ENCODE data around the gene ZBTB7C. TPM values are rescaled to one million over a fixed set of nuclear protein-coding genes. Genes with fewer than 3 reads are reported as not detected.

Gene ZBTB7C
- total and polyA plus RNA-seq, 4 experiments from 2014 or later: 0.23 TPM; not detected in 3

DNA sequence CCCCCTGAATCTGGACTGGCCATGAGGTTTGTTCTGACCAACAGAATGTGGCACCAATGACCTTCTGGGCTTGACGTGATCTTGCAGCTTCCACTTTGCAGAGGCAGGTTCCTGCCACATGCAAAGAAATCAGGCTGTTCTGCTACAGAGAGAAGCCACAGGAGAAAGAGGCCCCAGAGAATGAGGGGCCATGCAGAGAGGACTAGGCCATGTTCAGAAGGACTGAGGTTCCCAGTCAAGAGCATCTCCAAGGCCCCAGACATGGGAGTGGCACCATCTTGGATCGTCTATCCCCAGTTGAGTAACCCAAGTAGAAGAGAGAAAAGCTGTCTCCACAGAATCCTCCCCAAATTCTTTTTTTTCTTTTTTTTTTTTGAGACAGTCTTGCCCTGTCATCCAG lies 131.1 kb downstream of the ZBTB7C start:
- Mint-ChIP-seq H3K4me1 (no peaks in the 10 kb centered on the region), H3K9me3 (peaks cover 0 to 7% (median 5%) of the 10 kb centered on the region in 8 donors), H3K4me3 (no peak overlapping the region), H3K27me3 (peaks cover 0 to 9% of the 10 kb centered on the region in 2 donors), H3K36me3 (no peaks in the 10 kb centered on the region), H3K27ac (no peak overlapping the region)
- Histone ChIP-seq H3K4me1 (ENCODE audit: insufficient read depth, low read length) (no peaks in the 10 kb centered on the region), H3K9me3 (ENCODE audit: control insufficient read depth in 1 of 2, low read length in 2 of 2) (no peaks in the 10 kb centered on the region), H3K36me3 (ENCODE audit: insufficient read depth, low read length) (no peaks in the 10 kb centered on the region), H3K27ac (ENCODE audit: low read depth, low read length) (no peak overlapping the region), H3K27me3 (ENCODE audit: insufficient read depth, low read length) (no peaks in the 10 kb centered on the region), H3K4me3 (ENCODE audit: low read length in 2 of 2) (no peak overlapping the region)
- intact Hi-C loops (cut with micrococcal nuclease): no loop called here
- CTCF ChIA-PET (ENCODE audit: partially characterized antibody): no interaction called here
- no peak for DNase-seq
- POLR2A ChIA-PET (ENCODE audit: partially characterized antibody): no interaction called here

DNA sequence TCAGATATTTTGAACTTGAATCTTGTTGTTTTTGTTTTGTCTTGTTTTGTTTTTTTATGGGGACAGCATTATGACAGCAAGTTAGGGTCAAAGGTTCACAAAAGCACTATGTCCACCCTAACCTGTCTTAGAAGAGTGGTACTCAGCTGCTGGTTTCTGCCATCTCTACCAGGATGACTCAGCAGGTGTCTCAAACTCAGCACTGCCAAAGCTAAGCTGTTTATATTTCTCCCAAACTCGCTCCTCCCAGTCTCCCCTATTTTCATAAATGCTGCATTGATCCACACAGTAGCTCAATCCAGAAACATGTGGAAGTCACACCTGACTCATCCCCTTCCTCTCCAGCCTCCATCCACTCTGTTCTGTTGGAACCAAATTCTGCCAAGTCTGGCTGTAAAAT lies 134.9 kb downstream of the ZBTB7C start:
- ChIA-PET POLR2A (ENCODE audit: partially characterized antibody) (no interaction called here), CTCF (ENCODE audit: partially characterized antibody) (no interaction called here)
- intact Hi-C loops (cut with micrococcal nuclease): no loop called here
- Mint-ChIP-seq H3K36me3 (no peaks in the 10 kb centered on the region), H3K9me3 (peaks cover 0 to 6% (median 3%) of the 10 kb centered on the region in 8 donors), H3K27me3 (peaks cover 3 to 5% of the 10 kb centered on the region in 2 donors), H3K4me1 (peaks cover 0 to 1% (median 0%) of the 10 kb centered on the region in 4 donors), H3K27ac (no peak overlapping the region), H3K4me3 (no peak overlapping the region)
- H3K36me3 ChIP-seq (ENCODE audit: insufficient read depth, low read length): no peaks in the 10 kb centered on the region
- no peaks in the 10 kb centered on the region for H3K4me1 ChIP-seq (ENCODE audit: insufficient read depth, low read length)
- no peak overlapping the region for H3K4me3 ChIP-seq (ENCODE audit: low read length in 2 of 2)
- no peaks in the 10 kb centered on the region for H3K27me3 ChIP-seq (ENCODE audit: insufficient read depth, low read length)
- H3K9me3 ChIP-seq (ENCODE audit: control insufficient read depth in 1 of 2, low read length in 2 of 2): no peaks in the 10 kb centered on the region
- H3K27ac ChIP-seq (ENCODE audit: low read depth, low read length): no peak overlapping the region
- DNase-seq: no peak

DNA sequence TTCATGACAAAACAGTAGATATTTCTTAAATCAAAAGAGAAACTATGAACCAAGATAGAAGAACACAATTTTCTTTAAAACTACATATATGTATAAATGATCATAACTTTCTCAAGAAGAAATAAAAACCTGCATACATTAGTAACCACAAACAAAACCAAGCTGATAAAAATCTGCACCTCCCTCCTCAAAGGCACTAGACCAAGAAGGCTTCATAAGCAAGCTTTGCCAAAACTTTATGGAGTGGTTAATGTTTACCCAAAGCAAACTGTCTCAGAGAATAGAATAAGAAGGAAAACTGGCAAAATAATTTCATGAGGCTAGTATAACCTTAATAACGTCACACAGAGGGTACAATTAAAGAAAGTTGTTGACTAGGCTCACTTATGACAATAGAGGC lies 138.3 kb downstream of the ZBTB7C start:
- no peaks in the 10 kb centered on the region for H3K4me1 ChIP-seq (ENCODE audit: insufficient read depth, low read length)
- POLR2A ChIA-PET (ENCODE audit: partially characterized antibody): no interaction called here
- Mint-ChIP-seq H3K27ac (no peak overlapping the region), H3K36me3 (no peaks in the 10 kb centered on the region), H3K9me3 (peaks cover 0 to 4% (median 0%) of the 10 kb centered on the region in 8 donors), H3K4me3 (no peak overlapping the region), H3K4me1 (peaks cover 0 to 1% (median 0%) of the 10 kb centered on the region in 4 donors), H3K27me3 (peaks cover 6% of the 10 kb centered on the region in 2 donors)
- no peak overlapping the region for H3K4me3 ChIP-seq (ENCODE audit: low read length in 2 of 2)
- H3K27me3 ChIP-seq (ENCODE audit: insufficient read depth, low read length): no peaks in the 10 kb centered on the region
- no peaks in the 10 kb centered on the region for H3K9me3 ChIP-seq (ENCODE audit: control insufficient read depth in 1 of 2, low read length in 2 of 2)
- CTCF ChIA-PET (ENCODE audit: partially characterized antibody): no interaction called here
- no peaks in the 10 kb centered on the region for H3K36me3 ChIP-seq (ENCODE audit: insufficient read depth, low read length)
- H3K27ac ChIP-seq (ENCODE audit: low read depth, low read length): no peak overlapping the region
- DNase-seq: no peak
- intact Hi-C loops (cut with micrococcal nuclease): no loop called here

DNA sequence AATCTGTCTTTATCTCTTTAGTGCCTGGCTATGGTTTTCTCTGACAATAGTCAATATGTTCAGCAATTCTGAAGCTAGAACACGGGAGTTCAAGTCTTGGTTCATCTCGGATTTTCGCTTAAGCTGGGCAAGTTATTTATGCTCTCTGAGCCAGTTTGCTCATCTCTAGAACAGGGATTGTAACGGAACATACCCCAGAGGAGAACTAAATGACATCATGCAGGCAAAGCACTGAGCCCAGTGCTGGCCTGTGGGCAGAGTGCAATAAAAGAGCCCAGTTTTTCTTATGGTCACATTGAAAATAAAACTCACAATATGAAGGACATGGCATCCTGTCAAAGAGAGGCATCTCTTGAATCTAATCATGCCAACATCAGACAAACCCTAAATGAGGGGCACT lies 143.9 kb downstream of the ZBTB7C start:
- H3K4me1 Mint-ChIP-seq: no peaks in the 10 kb centered on the region

DNA sequence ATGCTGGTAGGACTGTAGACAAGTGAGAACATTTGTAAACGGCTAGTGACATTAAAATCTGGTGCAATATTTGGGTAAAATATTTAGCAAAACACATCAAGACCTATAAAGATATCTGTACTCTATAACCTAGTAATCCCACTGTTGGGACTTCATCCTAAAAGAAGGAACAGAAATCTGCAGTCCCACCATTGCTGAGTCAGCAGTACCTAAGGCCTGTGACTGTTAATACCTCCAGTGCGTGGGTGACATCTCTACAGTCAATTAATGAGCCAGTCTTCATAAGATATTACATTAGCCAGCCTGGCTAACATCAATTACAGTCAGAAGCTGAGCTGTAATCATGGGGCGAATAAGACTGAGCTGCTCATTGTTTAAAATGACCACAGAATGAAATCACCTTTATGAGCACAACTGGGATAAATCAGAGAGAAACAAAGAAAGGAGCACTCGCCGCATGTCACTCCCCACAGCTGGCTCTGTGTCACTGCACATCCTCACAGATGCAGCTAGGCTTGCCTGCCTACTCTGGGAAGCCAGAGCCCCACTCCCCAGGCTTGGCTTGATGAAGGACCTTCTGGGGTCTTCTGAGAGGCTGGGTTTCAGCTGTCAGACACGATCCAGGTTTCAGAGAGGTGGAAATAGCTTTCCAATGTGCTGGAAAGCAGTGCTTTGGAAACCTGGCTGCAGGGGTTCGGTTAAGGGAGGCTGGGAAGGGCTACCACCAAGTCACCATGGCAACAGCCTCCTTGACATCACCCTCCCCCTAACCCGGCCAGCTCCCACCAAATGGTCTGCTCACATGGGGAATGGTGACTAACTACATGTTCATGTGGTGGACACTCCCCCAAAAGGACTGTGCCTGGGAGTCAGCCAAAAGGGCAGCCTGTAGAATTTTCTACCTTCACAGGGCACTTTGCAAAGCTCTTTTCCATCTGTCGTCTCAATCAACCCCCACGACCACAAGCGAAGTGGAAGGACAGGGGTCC lies 145.0 kb downstream of the ZBTB7C start:
- intact Hi-C loops (cut with micrococcal nuclease): no loop called here
- CTCF ChIA-PET (ENCODE audit: partially characterized antibody): no interaction called here
- peaks cover 0 to 3% (median 0%) of the 10 kb centered on the region in 8 donors for H3K9me3 Mint-ChIP-seq

More for the DNA sequence above, 143.9 kb downstream of the ZBTB7C start:
- Histone ChIP-seq H3K9me3 (ENCODE audit: control insufficient read depth in 1 of 2, low read length in 2 of 2) (no peaks in the 10 kb centered on the region), H3K36me3 (ENCODE audit: insufficient read depth, low read length) (no peaks in the 10 kb centered on the region), H3K27me3 (ENCODE audit: insufficient read depth, low read length) (no peaks in the 10 kb centered on the region), H3K27ac (ENCODE audit: low read depth, low read length) (no peak overlapping the region), H3K4me1 (ENCODE audit: insufficient read depth, low read length) (no peaks in the 10 kb centered on the region), H3K4me3 (ENCODE audit: low read length in 2 of 2) (no peak overlapping the region)
- no peak for DNase-seq
- peaks cover 3 to 9% of the 10 kb centered on the region in 2 donors for H3K27me3 Mint-ChIP-seq
- peaks cover 0 to 2% (median 0%) of the 10 kb centered on the region in 8 donors for H3K9me3 Mint-ChIP-seq
- ChIA-PET POLR2A (ENCODE audit: partially characterized antibody) (no interaction called here), CTCF (ENCODE audit: partially characterized antibody) (no interaction called here)
- intact Hi-C loops (cut with micrococcal nuclease): no loop called here
- H3K4me3 Mint-ChIP-seq: no peak overlapping the region
- H3K27ac Mint-ChIP-seq: no peak overlapping the region
- no peaks in the 10 kb centered on the region for H3K36me3 Mint-ChIP-seq

DNA sequence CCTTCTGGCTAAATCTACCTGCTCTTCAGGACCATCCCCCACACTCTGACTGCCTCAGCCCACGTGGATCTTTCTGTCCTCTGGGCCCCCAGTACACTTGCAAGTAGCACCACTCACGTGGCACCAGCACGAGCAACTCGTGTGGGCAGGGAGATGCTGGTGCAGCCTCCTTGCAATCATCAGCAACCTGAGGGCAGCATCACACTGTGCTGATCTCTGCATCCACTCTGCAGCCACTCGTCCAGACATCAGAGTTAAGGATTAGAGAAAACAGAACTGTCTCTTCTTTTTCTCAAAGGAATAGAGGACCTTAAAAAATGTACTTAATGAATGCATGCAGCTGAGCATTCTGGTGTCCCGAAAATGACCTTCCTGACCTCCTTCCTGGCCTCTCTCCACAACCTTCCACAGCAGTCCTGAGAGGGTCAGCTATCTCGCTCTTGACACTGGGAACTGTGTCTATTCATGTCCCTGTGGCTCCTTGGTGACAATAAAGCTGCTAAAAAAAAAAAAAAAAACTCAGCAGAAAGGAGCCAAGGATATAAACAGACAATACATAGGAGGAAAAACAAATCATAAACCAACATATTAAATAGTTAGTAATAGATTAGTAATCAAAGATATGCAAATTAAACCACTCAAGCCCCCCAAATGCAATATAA lies 145.9 kb downstream of the ZBTB7C start:
- DNase-seq: no peak
- Histone ChIP-seq H3K27me3 (ENCODE audit: insufficient read depth, low read length) (no peaks in the 10 kb centered on the region), H3K36me3 (ENCODE audit: insufficient read depth, low read length) (no peaks in the 10 kb centered on the region), H3K27ac (ENCODE audit: low read depth, low read length) (no peak overlapping the region), H3K4me1 (ENCODE audit: insufficient read depth, low read length) (no peaks in the 10 kb centered on the region), H3K4me3 (ENCODE audit: low read length in 2 of 2) (no peak overlapping the region), H3K9me3 (ENCODE audit: control insufficient read depth in 1 of 2, low read length in 2 of 2) (no peaks in the 10 kb centered on the region)
- H3K4me1 Mint-ChIP-seq: no peaks in the 10 kb centered on the region
- POLR2A ChIA-PET (ENCODE audit: partially characterized antibody): no interaction called here
- H3K9me3 Mint-ChIP-seq: peaks cover 0 to 3% (median 0%) of the 10 kb centered on the region in 8 donors
- H3K27ac Mint-ChIP-seq: no peak overlapping the region
- peaks cover 3 to 6% of the 10 kb centered on the region in 2 donors for H3K27me3 Mint-ChIP-seq
- CTCF ChIA-PET (ENCODE audit: partially characterized antibody): no interaction called here
- no peaks in the 10 kb centered on the region for H3K36me3 Mint-ChIP-seq
- intact Hi-C loops (cut with micrococcal nuclease): no loop called here
- H3K4me3 Mint-ChIP-seq: no peak overlapping the region

More for the DNA sequence above, 145.0 kb downstream of the ZBTB7C start:
- Histone ChIP-seq H3K27ac (ENCODE audit: low read depth, low read length) (no peak overlapping the region), H3K9me3 (ENCODE audit: control insufficient read depth in 1 of 2, low read length in 2 of 2) (no peaks in the 10 kb centered on the region), H3K36me3 (ENCODE audit: insufficient read depth, low read length) (no peaks in the 10 kb centered on the region), H3K27me3 (ENCODE audit: insufficient read depth, low read length) (no peaks in the 10 kb centered on the region), H3K4me3 (ENCODE audit: low read length in 2 of 2) (no peak overlapping the region), H3K4me1 (ENCODE audit: insufficient read depth, low read length) (no peaks in the 10 kb centered on the region)
- Mint-ChIP-seq H3K27ac (no peak overlapping the region), H3K27me3 (peaks cover 3 to 6% of the 10 kb centered on the region in 2 donors), H3K36me3 (no peaks in the 10 kb centered on the region), H3K4me3 (no peak overlapping the region), H3K4me1 (no peaks in the 10 kb centered on the region)
- DNase-seq: peak in 1 of 5 donors; percentile 38
- POLR2A ChIA-PET (ENCODE audit: partially characterized antibody): no interaction called here

DNA sequence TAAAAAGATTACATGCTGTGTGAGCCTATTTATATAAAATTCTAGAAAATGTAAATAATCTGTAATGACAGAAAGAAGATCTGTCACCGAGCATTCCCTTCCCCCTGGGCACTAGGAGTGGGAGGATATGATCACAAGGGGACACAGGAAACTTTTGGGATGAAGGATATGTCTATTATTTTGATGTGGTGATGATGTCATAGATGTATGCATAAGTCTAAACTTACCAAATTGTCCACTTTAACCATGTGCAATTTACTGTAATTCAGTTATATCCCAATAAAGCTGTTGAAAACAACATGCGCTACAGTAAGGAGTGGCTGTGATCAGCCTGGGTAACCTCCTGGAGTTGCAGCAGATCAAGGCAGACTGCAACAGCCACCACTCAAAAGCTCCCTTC lies 148.9 kb downstream of the ZBTB7C start:
- ChIA-PET POLR2A (ENCODE audit: partially characterized antibody) (no interaction called here), CTCF (ENCODE audit: partially characterized antibody) (no interaction called here)
- H3K27me3 Mint-ChIP-seq: peaks cover 0 to 4% of the 10 kb centered on the region in 2 donors
- Histone ChIP-seq H3K27me3 (ENCODE audit: insufficient read depth, low read length) (no peaks in the 10 kb centered on the region), H3K36me3 (ENCODE audit: insufficient read depth, low read length) (no peaks in the 10 kb centered on the region), H3K4me3 (ENCODE audit: low read length in 2 of 2) (no peak overlapping the region), H3K4me1 (ENCODE audit: insufficient read depth, low read length) (no peaks in the 10 kb centered on the region), H3K27ac (ENCODE audit: low read depth, low read length) (no peak overlapping the region), H3K9me3 (ENCODE audit: control insufficient read depth in 1 of 2, low read length in 2 of 2) (no peaks in the 10 kb centered on the region)
- H3K27ac Mint-ChIP-seq: no peak overlapping the region
- intact Hi-C loops (cut with micrococcal nuclease): no loop called here
- peaks cover 0 to 15% (median 4%) of the 10 kb centered on the region in 8 donors for H3K9me3 Mint-ChIP-seq
- H3K4me3 Mint-ChIP-seq: no peak overlapping the region
- H3K36me3 Mint-ChIP-seq: peaks cover 0 to 6% of the 10 kb centered on the region in 2 donors
- no peaks in the 10 kb centered on the region for H3K4me1 Mint-ChIP-seq
- DNase-seq: no peak

Measured in CD4-positive, alpha-beta memory T cell (primary cell).